GM10266 (cell line): ENCODE data around the gene BAZ1A.

Source experiments
- DNase-seq: peaks from one replicate; pipeline ENCODE4 v3.0.0; 2012; ENCODE audit errors: extremely low spot score
- TF ChIP-seq, protein P1 (sequence below): IDR thresholded peaks from 2 replicates; pipeline ENCODE4 v1.5.1; 2012; ENCODE audit warnings: mild to moderate bottlenecking, low read depth; ENCODE audit not compliant: control insufficient read depth, insufficient read depth; ENCODE audit errors: missing control alignments

BAZ1A gene

DNA sequence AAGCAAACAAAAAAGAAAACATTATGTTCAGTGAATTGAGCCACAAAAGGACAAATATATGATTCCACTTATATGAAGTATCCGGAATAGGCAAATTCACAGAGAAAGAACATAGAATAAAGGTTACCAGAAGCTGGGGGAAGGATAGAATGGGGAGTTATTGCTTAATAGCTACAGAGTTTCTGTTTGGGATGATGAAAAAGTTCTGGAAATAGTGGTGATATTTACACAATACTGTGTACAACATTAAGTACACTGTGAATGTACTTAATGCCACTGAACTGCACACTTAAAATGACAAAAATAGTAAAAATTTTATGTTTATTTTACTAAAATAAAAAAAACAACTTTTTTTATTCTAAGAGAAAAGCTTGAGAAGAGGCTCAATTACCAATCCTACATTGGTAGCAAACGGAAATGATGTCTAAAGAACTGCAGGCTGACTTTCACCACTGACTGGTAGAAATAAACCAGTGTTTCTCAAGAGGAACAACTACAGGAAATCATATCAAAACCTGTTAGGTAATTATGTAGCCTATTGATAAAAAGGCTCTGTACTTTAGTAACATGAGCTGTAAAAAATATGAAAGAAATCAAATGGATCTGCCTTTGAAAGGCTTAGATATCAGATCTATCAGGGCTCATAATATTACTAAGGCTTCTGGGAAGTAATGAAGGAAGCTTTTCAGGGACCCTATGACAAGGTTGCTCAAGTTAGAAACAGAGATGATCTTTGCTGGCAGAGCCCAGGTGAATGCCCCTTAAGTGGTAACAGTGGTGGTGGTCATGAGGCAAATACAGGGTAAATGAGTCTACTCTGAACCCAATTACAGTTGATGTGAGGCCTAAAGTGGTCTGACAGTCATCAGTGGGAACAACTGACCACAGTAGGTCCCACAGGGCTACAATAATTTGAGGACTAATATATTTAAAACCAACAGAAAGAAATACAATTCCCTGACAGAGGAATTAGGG, 41.3 kb downstream of the BAZ1A start:
- TF ChIP-seq, protein P1, sequence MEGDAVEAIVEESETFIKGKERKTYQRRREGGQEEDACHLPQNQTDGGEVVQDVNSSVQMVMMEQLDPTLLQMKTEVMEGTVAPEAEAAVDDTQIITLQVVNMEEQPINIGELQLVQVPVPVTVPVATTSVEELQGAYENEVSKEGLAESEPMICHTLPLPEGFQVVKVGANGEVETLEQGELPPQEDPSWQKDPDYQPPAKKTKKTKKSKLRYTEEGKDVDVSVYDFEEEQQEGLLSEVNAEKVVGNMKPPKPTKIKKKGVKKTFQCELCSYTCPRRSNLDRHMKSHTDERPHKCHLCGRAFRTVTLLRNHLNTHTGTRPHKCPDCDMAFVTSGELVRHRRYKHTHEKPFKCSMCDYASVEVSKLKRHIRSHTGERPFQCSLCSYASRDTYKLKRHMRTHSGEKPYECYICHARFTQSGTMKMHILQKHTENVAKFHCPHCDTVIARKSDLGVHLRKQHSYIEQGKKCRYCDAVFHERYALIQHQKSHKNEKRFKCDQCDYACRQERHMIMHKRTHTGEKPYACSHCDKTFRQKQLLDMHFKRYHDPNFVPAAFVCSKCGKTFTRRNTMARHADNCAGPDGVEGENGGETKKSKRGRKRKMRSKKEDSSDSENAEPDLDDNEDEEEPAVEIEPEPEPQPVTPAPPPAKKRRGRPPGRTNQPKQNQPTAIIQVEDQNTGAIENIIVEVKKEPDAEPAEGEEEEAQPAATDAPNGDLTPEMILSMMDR, result no peak
- no peak for DNase-seq

- TF ChIP-seq, protein P1, result no peak
- no peak for DNase-seq
Observed at GRCh38 chr14:34826661-34827060, 48.5 kb downstream of the BAZ1A start.

- TF ChIP-seq, protein P1, result no peak
- no peak for DNase-seq
Observed at GRCh38 chr14:34824826-34825225, 50.3 kb downstream of the BAZ1A start.

DNA sequence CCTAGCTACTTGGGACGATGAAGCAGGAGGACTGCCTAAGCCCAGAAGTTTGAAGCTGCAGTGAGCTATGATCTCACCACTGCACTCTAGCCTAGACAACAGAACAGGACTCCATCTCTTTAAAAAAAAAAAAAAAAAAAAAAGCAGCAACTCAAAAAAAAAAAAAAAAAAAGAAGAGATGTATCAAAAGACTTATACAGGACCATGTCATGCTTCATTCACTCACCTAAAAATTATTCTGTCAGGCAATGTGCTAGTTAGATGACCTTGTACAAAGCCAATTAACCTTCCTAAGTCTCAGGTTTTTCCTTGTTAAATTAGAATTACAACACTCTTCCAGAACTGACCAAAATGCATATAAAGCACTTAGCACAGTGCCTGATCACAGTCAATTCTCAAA, 50.9 kb downstream of the BAZ1A start:
- no peak for DNase-seq
- TF ChIP-seq, protein P1, result no peak

DNA sequence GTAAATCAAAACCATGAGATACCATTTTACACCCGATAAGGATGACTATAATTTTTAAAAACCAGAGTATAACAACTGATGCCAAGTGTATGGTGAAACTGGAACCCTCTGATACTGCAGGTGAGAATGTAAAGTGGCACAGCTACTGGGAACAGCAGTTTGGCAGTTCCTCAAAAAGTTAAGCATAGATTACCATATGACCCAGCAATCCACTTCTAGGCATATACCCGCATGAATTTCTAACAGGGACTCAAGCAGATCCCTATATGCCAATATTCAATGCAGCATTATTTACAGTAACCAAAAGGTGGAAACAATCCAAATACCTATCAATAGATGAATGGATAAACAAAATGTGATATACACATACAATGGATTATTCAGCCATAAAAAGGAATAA, 57.4 kb downstream of the BAZ1A start:
- no peak for DNase-seq
- TF ChIP-seq, protein P1, result no peak

DNA sequence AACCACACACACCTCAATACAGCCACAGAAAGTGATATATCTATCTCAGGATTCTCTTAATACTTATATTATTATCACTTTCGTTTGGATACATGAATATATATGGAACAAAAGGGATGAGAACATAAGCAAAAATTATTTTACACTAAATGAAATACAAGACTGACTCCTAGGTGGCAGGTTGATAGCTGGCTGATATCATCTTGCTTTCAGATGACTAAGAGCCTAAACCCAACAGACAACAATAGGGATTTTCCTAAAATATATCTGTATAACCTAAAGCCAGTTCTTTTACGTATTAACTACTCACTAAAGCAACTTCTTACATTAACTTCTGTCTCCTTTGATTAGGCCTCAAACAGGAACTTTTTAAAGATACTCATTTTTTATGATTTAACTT, 65.1 kb downstream of the BAZ1A start:
- DNase-seq, result no peak
- TF ChIP-seq, protein P1, result no peak

- TF ChIP-seq, protein P1, result no peak
- no peak for DNase-seq
Observed at GRCh38 chr14:34806257-34806656, 68.9 kb downstream of the BAZ1A start.
